Islet precursor cell (in vitro differentiated cells): ENCODE results near the gene FGD3.

Source experiments
- DNase-seq: peaks from one replicate; pipeline ENCODE4 v3.0.0-alpha.2; 2018

The FGD3 gene

GRCh38 chr9:92954886-92955285 lies 7.6 kb downstream of the FGD3 start:
- DNase-seq = no peak

- no peak for DNase-seq
Observed at GRCh38 chr9:92960561-92961290, 13.4 kb downstream of the FGD3 start.

- no peak for DNase-seq
Observed at GRCh38 chr9:92961627-92962302, 14.4 kb downstream of the FGD3 start.

GRCh38 chr9:92962303-92962649 lies 15.0 kb downstream of the FGD3 start:
- no peak for DNase-seq

GRCh38 chr9:92962846-92963245 lies 15.5 kb downstream of the FGD3 start:
- no peak for DNase-seq

GRCh38 chr9:92963831-92964606 lies 16.7 kb downstream of the FGD3 start:
- DNase-seq = no peak

- no peak for DNase-seq
Observed at GRCh38 chr9:92964607-92965060, 17.3 kb downstream of the FGD3 start.

- no peak for DNase-seq
Observed at GRCh38 chr9:92965061-92965758, 17.9 kb downstream of the FGD3 start.

- DNase-seq = no peak
Observed at GRCh38 chr9:92965759-92966517, 18.6 kb downstream of the FGD3 start.

GRCh38 chr9:92966518-92966800 lies 19.1 kb downstream of the FGD3 start:
- DNase-seq = no peak

GRCh38 chr9:92968081-92968480 lies 20.8 kb downstream of the FGD3 start:
- DNase-seq = no peak

- DNase-seq = no peak
Observed at GRCh38 chr9:92969516-92970466, 22.5 kb downstream of the FGD3 start.

GRCh38 chr9:92970467-92970923 lies 23.2 kb downstream of the FGD3 start:
- DNase-seq = peak; percentile 63

- DNase-seq = no peak
Observed at GRCh38 chr9:92971121-92971520, 23.8 kb downstream of the FGD3 start.

GRCh38 chr9:92971776-92972175 lies 24.5 kb downstream of the FGD3 start:
- DNase-seq = no peak

- DNase-seq = no peak
Observed at GRCh38 chr9:92973700-92974099, 26.4 kb downstream of the FGD3 start.

GRCh38 chr9:92974161-92974661 lies 26.9 kb downstream of the FGD3 start:
- DNase-seq = peak; percentile 87

GRCh38 chr9:92974761-92975755 lies 27.7 kb downstream of the FGD3 start:
- no peak for DNase-seq

GRCh38 chr9:92976431-92976830 lies 29.1 kb downstream of the FGD3 start:
- no peak for DNase-seq

GRCh38 chr9:92977279-92977678 lies 30.0 kb downstream of the FGD3 start:
- DNase-seq = no peak
